ENCODE results near the gene ACAP1.

ACAP1 gene

DNA sequence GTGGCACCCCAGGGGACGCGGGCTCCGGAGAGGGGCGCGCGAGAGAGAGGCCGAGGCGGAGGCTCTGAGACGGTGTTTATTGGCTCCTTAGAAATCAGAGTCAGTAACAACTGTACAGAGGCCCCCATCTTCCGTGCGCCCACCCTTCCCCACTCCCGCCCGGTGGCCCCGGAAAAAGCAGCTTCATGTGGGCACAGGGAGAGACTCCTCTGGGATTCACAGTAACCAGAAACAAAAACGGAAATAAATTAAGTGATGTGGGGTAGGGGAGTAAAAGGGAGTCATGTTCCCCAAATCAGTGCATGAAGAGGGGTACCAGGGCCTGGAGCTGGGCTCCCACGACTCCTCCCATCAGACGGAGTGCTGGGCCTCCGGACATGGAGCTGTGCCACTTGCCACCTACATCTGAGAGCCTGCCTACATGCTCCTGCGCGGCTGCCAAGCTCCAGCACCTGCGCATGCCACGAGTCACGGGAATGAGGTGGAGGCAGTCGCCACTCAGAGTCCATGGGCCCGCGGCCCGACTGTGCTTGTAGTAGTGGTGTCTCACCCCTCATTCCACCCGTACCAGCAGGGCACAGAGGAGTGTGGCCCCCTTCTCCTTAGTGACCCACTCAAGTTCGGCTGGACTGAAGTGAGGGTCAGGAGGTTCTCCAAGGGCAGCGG, 20.6 kb upstream of the ACAP1 start:
- no peaks in the 10 kb centered on the region for H4K20me1 ChIP-seq (ENCODE audit: insufficient read depth, low read length)
- H3F3A ChIP-seq (ENCODE audit: insufficient read depth, low read length): peaks cover 15% of the 10 kb centered on the region; the same call in 1 of the 2 replicates
- TF ChIP-seq, protein P1, sequence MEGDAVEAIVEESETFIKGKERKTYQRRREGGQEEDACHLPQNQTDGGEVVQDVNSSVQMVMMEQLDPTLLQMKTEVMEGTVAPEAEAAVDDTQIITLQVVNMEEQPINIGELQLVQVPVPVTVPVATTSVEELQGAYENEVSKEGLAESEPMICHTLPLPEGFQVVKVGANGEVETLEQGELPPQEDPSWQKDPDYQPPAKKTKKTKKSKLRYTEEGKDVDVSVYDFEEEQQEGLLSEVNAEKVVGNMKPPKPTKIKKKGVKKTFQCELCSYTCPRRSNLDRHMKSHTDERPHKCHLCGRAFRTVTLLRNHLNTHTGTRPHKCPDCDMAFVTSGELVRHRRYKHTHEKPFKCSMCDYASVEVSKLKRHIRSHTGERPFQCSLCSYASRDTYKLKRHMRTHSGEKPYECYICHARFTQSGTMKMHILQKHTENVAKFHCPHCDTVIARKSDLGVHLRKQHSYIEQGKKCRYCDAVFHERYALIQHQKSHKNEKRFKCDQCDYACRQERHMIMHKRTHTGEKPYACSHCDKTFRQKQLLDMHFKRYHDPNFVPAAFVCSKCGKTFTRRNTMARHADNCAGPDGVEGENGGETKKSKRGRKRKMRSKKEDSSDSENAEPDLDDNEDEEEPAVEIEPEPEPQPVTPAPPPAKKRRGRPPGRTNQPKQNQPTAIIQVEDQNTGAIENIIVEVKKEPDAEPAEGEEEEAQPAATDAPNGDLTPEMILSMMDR (IDR thresholded peaks at IDR 0.05; ENCODE audit: low read length): no peak
- TF ChIP-seq EZH2 (IDR thresholded peaks at IDR 0.05; ENCODE audit: borderline replicate concordance, low read length): no peak
- peak overlapping the region; percentile 98 for H3K9ac ChIP-seq (ENCODE audit: low read length)
- H3K4me1 ChIP-seq (ENCODE audit: insufficient read depth, low read length, severe bottlenecking): peaks cover 37% of the 10 kb centered on the region
- H3K27me3 ChIP-seq (ENCODE audit: insufficient read depth, low read length): no peaks in the 10 kb centered on the region
- H3K9me3 ChIP-seq (ENCODE audit: low read length): no peaks in the 10 kb centered on the region
- no peak overlapping the region for H2AFZ ChIP-seq (ENCODE audit: low read length)
- H3K79me2 ChIP-seq (ENCODE audit: insufficient read depth, low read length): peaks cover under 1% of the 10 kb centered on the region; the same call in 1 of the 2 replicates
- no peaks in the 10 kb centered on the region for H3K9me2 ChIP-seq (ENCODE audit: low read depth, low read length)
- H3K36me3 ChIP-seq (ENCODE audit: insufficient read depth, low read length): peaks cover 76% of the 10 kb centered on the region
- H3K4me2 ChIP-seq (ENCODE audit: low read length): peak overlapping the region; percentile 97
- H3K4me3 ChIP-seq (ENCODE audit: low read depth, low read length, poor library complexity, severe bottlenecking): peak overlapping the region; percentile 99
- H3K27ac ChIP-seq (ENCODE audit: low read depth, low read length, poor library complexity, severe bottlenecking): peak overlapping the region; percentile 81

DNA sequence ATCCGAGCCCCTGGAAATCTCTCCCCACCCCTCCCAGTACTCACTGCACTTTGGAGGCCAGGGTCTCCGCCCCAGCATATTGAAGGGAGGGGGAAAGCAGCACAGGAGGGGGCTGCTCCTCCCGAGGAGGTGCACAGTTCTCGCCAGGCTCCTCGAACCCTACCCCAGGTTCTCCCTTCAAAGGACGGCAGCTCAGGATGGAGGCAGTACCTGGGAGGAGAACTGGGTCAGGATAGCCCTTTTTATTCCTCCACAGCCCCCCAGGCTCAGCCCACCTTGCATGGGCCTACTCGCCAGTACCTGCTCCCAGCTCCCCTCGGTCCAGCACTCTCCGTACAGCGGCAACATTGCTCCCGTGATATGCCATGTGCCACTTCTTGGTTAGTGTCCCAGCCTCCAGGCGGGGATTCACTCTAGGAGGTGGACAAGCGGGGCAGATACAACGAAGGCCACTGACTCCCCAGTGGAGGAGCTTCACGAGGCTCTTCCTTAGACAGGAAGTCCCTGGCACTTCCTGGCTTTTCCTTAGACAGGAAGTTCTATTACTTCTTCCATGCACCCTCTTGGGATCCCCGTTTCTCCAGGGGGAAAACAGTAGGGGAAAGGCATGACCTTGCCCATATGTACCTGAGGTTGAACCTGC, 19.0 kb upstream of the ACAP1 start:
- no peaks in the 10 kb centered on the region for H3K9me3 ChIP-seq (ENCODE audit: low read length)
- H3K4me1 ChIP-seq (ENCODE audit: insufficient read depth, low read length, severe bottlenecking): peaks cover 33% of the 10 kb centered on the region
- no peak overlapping the region for H2AFZ ChIP-seq (ENCODE audit: low read length)
- peaks cover 15% of the 10 kb centered on the region; the same call in 1 of the 2 replicates for H3F3A ChIP-seq (ENCODE audit: insufficient read depth, low read length)
- no peaks in the 10 kb centered on the region for H3K9me2 ChIP-seq (ENCODE audit: low read depth, low read length)
- no peak overlapping the region for H3K4me3 ChIP-seq (ENCODE audit: low read depth, low read length, poor library complexity, severe bottlenecking)
- H3K27me3 ChIP-seq (ENCODE audit: insufficient read depth, low read length): no peaks in the 10 kb centered on the region
- H3K9ac ChIP-seq (ENCODE audit: low read length): no peak overlapping the region
- no peaks in the 10 kb centered on the region for H3K79me2 ChIP-seq (ENCODE audit: insufficient read depth, low read length)
- TF ChIP-seq EZH2 (IDR thresholded peaks at IDR 0.05; ENCODE audit: borderline replicate concordance, low read length): no peak
- TF ChIP-seq, protein P1 (IDR thresholded peaks at IDR 0.05; ENCODE audit: low read length): no peak
- no peak overlapping the region for H3K27ac ChIP-seq (ENCODE audit: low read depth, low read length, poor library complexity, severe bottlenecking)
- peaks cover 77% of the 10 kb centered on the region for H3K36me3 ChIP-seq (ENCODE audit: insufficient read depth, low read length)
- H3K4me2 ChIP-seq (ENCODE audit: low read length): no peak overlapping the region
- no peaks in the 10 kb centered on the region for H4K20me1 ChIP-seq (ENCODE audit: insufficient read depth, low read length)

DNA sequence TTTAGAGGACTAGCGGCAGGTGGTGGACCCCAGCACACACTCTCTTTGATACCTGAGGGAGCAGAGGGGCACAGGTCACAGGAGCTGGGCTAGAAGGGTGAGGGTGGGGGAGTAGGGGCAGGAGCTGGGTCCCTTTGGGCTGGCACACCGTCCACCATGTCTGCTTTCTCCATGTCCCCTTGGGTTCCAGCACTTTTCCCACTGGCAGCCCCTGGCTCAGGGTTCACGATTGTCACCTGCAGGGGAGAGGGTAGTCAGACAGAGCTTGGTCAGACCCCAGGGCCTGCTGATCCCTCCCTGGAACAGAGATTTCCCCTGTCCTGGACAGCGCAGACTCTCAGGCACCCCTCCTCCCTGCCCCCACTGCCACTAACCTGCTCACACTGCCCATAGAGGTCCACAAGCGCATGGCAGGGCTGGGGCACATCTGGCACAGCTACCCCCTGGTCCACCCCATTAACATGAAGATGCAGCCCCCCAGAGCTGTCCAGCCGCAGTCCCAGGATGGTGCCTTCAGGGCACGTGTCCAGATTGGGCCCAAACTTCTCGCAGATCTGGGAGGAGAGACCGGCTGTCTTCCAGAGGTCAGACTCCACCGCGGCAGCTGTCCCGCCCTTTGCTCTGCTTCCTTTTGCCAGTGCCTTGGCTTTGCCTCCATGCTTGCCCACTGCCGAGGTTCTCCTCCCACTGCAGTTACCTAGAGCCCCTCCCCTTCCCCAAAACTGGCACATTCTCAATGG, 18.0 kb upstream of the ACAP1 start:
- no peak overlapping the region for H3K4me2 ChIP-seq (ENCODE audit: low read length)
- TF ChIP-seq EZH2 (IDR thresholded peaks at IDR 0.05; ENCODE audit: borderline replicate concordance, low read length): no peak
- TF ChIP-seq, protein P1 (IDR thresholded peaks at IDR 0.05; ENCODE audit: low read length): no peak
- no peaks in the 10 kb centered on the region for H3K79me2 ChIP-seq (ENCODE audit: insufficient read depth, low read length)
- H3F3A ChIP-seq (ENCODE audit: insufficient read depth, low read length): 0 out of 2 replicates have a peak, but pooled peaks cover 8% of the 10 kb centered on the region
- no peak overlapping the region for H3K27ac ChIP-seq (ENCODE audit: low read depth, low read length, poor library complexity, severe bottlenecking)
- no peak overlapping the region for H2AFZ ChIP-seq (ENCODE audit: low read length)
- H3K9me3 ChIP-seq (ENCODE audit: low read length): no peaks in the 10 kb centered on the region
- H3K27me3 ChIP-seq (ENCODE audit: insufficient read depth, low read length): no peaks in the 10 kb centered on the region
- H3K4me1 ChIP-seq (ENCODE audit: insufficient read depth, low read length, severe bottlenecking): peaks cover 23% of the 10 kb centered on the region
- no peak overlapping the region for H3K4me3 ChIP-seq (ENCODE audit: low read depth, low read length, poor library complexity, severe bottlenecking)
- no peak overlapping the region for H3K9ac ChIP-seq (ENCODE audit: low read length)
- H3K9me2 ChIP-seq (ENCODE audit: low read depth, low read length): no peaks in the 10 kb centered on the region
- peaks cover 77% of the 10 kb centered on the region for H3K36me3 ChIP-seq (ENCODE audit: insufficient read depth, low read length)
- H4K20me1 ChIP-seq (ENCODE audit: insufficient read depth, low read length): no peaks in the 10 kb centered on the region
